ENCODE measurements around the gene ERP27.

- TF ChIP-seq CTCF (IDR thresholded peaks at IDR 0.05; ENCODE audit: low read length) (no peak), EZH2 (IDR thresholded peaks at IDR 0.05; ENCODE audit: borderline replicate concordance, low read length) (no peak)
Observed at GRCh38 chr12:14981049-14981448, 42.7 kb upstream of the ERP27 start.

Measured in OCI-LY1 (cell line).